Natural killer cell (primary cell): ENCODE results near the gene NUAK1. TPM values are rescaled to one million over a fixed set of nuclear protein-coding genes. Genes with fewer than 3 reads are reported as not detected.

ENCODE experiments used
- ATAC-seq, 3 donors: fragments of 150-1000 bp in 2 of 3; fragments of 200-7000 bp in 1 of 3; cut with Tn5 transposase; 1 replicate in 1 of 3; 2 replicates in 2 of 3; pipeline ENCODE4 v1.10.0; 2021; ENCODE audit warnings: mild to moderate bottlenecking in 2 of 3, moderate library complexity in 2 of 3
- DNase-seq, 2 donors: peaks; one replicate each; pipeline versions ENCODE4 v3.0.0 to v3.0.0-alpha.2; 2013 to 2021; ENCODE audit warnings: mixed read lengths in 1 of 2
- H3K27ac ChIP-seq: one replicate; pipeline ENCODE4 v1.5.1; 2013; ENCODE audit warnings: mild to moderate bottlenecking, low read length
- H3K27me3 ChIP-seq: one replicate; pipeline ENCODE4 v1.6.1; 2013; ENCODE audit warnings: low read length; ENCODE audit not compliant: control insufficient read depth, insufficient read depth
- H3K36me3 ChIP-seq: one replicate; pipeline ENCODE4 v1.6.1; 2013; ENCODE audit warnings: low read length; ENCODE audit not compliant: control insufficient read depth, insufficient read depth
- H3K4me1 ChIP-seq: one replicate; pipeline ENCODE4 v1.6.1; 2013; ENCODE audit warnings: low read length; ENCODE audit not compliant: control insufficient read depth, insufficient read depth
- H3K4me3 ChIP-seq: one replicate; pipeline ENCODE4 v1.5.1; 2013; ENCODE audit warnings: low read length
- H3K9me3 ChIP-seq: one replicate; pipeline ENCODE4 v1.6.1; 2013; ENCODE audit warnings: low read length; ENCODE audit not compliant: control insufficient read depth, insufficient read depth
- H3K27ac Mint-ChIP-seq, 2 donors: one replicate each; pipeline ENCODE4 v1.8.0; 2022; ENCODE audit warnings: mild to moderate bottlenecking in 2 of 2, mixed read lengths in 2 of 2, moderate library complexity in 1 of 2
- H3K27me3 Mint-ChIP-seq, 2 donors: one replicate each; pipeline ENCODE4 v1.8.0; 2022; ENCODE audit warnings: low read depth in 2 of 2, mixed read lengths in 2 of 2
- H3K36me3 Mint-ChIP-seq: one replicate; pipeline ENCODE4 v1.8.0; 2022; ENCODE audit warnings: mixed read lengths
- H3K4me1 Mint-ChIP-seq, 2 donors: one replicate each; pipeline ENCODE4 v1.8.0; 2022; ENCODE audit warnings: mixed read lengths in 2 of 2
- H3K4me3 Mint-ChIP-seq: one replicate; pipeline ENCODE4 v1.8.0; 2022; ENCODE audit warnings: mild to moderate bottlenecking, moderate library complexity, mixed read lengths
- H3K9me3 Mint-ChIP-seq, 2 donors: one replicate each; pipeline ENCODE4 v1.8.0; 2022; ENCODE audit warnings: mixed read lengths in 2 of 2
- CTCF ChIP-seq: fragments of 200-600 bp; IDR thresholded peaks from one replicate; pipeline ENCODE4 v1.8.0; 2022; ENCODE audit warnings: antibody characterized with exemption
- WGBS: methylation state at CpG from one replicate; pipeline ENCODE4 v1.1.7; 2013; ENCODE audit warnings: missing lambda C conversion rate; ENCODE audit not compliant: insufficient coverage; 5-methylcytosine and 5-hydroxymethylcytosine counted together
- intact Hi-C: fragments of 100-400 bp; cut with micrococcal nuclease; formaldehyde crosslinking; loops from one replicate; pipeline ENCODE4 v1.14.2; 2022
- total RNA-seq, 4 donors: library from RNA; stranded (reverse); fragments of 120-200 nt in 1 of 4; gene quantifications; one replicate each; pipeline versions ENCODE4 v1.2.3 to v1.2.4, GENCODE V29; 2013 to 2022

NUAK1 gene
- total RNA-seq, 3 donors from 2014 or later (not counting 1 experiment from before 2014, with no cell fraction given): 1.4 to 10.9 (median 3.4) TPM

DNA sequence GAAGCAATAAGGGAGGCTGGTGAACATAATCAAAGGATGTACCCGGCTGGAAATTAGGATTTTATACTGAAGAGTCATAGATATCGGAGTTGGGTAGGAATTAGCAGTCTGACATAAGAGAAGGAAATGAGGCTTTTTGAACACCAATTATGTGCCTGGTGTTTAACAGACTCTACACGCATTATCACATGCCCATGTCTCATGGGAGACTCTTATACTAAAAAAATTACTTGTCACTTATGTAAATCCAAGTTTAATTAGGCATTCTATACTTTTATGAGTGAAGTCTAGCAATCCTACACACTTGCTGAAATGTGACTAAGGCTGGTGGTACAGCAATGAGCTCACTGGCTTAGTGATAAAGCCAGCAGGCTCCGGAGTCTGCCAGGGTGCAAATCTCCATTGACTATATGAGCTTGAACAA, 93.5 kb downstream of the NUAK1 start:
- no peaks in the 10 kb centered on the region for H3K9me3 ChIP-seq
- no peaks in the 10 kb centered on the region for H3K27me3 ChIP-seq
- intact Hi-C loops: no loop called here
- Mint-ChIP-seq H3K36me3 (no peaks in the 10 kb centered on the region), H3K4me3 (no peak overlapping the region), H3K27me3 (peaks cover 9 to 17% of the 10 kb centered on the region in 2 donors), H3K9me3 (no peaks in the 10 kb centered on the region), H3K27ac (no peak overlapping the region), H3K4me1 (no peaks in the 10 kb centered on the region)
- H3K27ac ChIP-seq: no peak overlapping the region
- 100% methylated on average over 3 of the region's 4 CpGs for WGBS
- TF ChIP-seq CTCF: no peak
- no peak overlapping the region for H3K4me3 ChIP-seq
- H3K36me3 ChIP-seq: no peaks in the 10 kb centered on the region
- H3K4me1 ChIP-seq: no peaks in the 10 kb centered on the region
- DNase-seq (no peak), ATAC-seq (no peak)

DNA sequence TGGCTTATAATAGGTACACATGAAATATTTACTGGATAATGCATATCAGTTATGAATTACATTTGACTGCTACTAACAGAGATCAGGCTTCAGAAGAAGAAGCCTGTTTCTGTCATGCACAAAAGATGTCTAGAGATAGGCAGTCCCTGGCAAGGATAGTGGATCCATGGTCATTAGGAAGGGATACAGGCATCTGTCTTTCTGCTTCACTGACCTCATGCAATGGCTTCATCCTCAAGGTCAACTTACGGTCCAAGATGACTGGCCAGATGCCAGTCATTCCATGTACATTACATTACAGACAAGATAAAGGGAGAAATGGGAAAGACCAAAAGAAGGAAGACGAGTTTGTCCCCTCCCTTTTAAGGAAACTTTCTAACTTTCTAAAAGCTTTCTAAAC, 94.0 kb downstream of the NUAK1 start:
- Histone ChIP-seq H3K9me3 (no peaks in the 10 kb centered on the region), H3K27me3 (no peaks in the 10 kb centered on the region), H3K27ac (no peak overlapping the region), H3K4me3 (no peak overlapping the region), H3K36me3 (no peaks in the 10 kb centered on the region), H3K4me1 (no peaks in the 10 kb centered on the region)
- Mint-ChIP-seq H3K4me3 (no peak overlapping the region), H3K9me3 (no peaks in the 10 kb centered on the region), H3K27ac (no peak overlapping the region), H3K36me3 (no peaks in the 10 kb centered on the region), H3K27me3 (peaks cover 5 to 16% of the 10 kb centered on the region in 2 donors), H3K4me1 (no peaks in the 10 kb centered on the region)
- WGBS: 100% methylated on average over 1 of the region's 2 CpGs
- no peak for TF ChIP-seq CTCF
- ATAC-seq (no peak), DNase-seq (no peak)
- intact Hi-C loops: no loop called here

- no peak for TF ChIP-seq CTCF
- no peak overlapping the region for H3K4me3 Mint-ChIP-seq
- Histone ChIP-seq H3K4me1 (no peaks in the 10 kb centered on the region), H3K36me3 (no peaks in the 10 kb centered on the region), H3K27ac (no peak overlapping the region), H3K4me3 (no peak overlapping the region), H3K9me3 (no peaks in the 10 kb centered on the region), H3K27me3 (no peaks in the 10 kb centered on the region)
- H3K4me1 Mint-ChIP-seq: no peaks in the 10 kb centered on the region
- no peak overlapping the region for H3K27ac Mint-ChIP-seq
- DNase-seq: no peak
- no peaks in the 10 kb centered on the region for H3K9me3 Mint-ChIP-seq
- intact Hi-C loops: no loop called here
- WGBS: 86% methylated on average over 4 of the region's 4 CpGs
- ATAC-seq: no peak
- no peaks in the 10 kb centered on the region for H3K36me3 Mint-ChIP-seq
- H3K27me3 Mint-ChIP-seq: peaks cover 2 to 11% of the 10 kb centered on the region in 2 donors
Observed at GRCh38 chr12:106042037-106042436, 96.7 kb downstream of the NUAK1 start.

GRCh38 chr12:106040521-106040920, 98.2 kb downstream of the NUAK1 start:
- H3K4me3 Mint-ChIP-seq: no peak overlapping the region
- no peaks in the 10 kb centered on the region for H3K9me3 Mint-ChIP-seq
- intact Hi-C loops: no loop called here
- no peaks in the 10 kb centered on the region for H3K36me3 Mint-ChIP-seq
- WGBS: 89% methylated on average over 7 of the region's 7 CpGs
- ATAC-seq: no peak
- no peak overlapping the region for H3K27ac Mint-ChIP-seq
- Histone ChIP-seq H3K4me1 (no peaks in the 10 kb centered on the region), H3K27ac (no peak overlapping the region), H3K9me3 (no peaks in the 10 kb centered on the region), H3K36me3 (no peaks in the 10 kb centered on the region), H3K4me3 (no peak overlapping the region), H3K27me3 (no peaks in the 10 kb centered on the region)
- TF ChIP-seq CTCF: no peak
- peaks cover 5 to 11% of the 10 kb centered on the region in 2 donors for H3K27me3 Mint-ChIP-seq
- DNase-seq: no peak
- no peaks in the 10 kb centered on the region for H3K4me1 Mint-ChIP-seq
